ENCODE data around the gene KRTAP17-1. TPM values are rescaled to one million over a fixed set of nuclear protein-coding genes. Genes with fewer than 3 reads are reported as not detected.

The KRTAP17-1 gene
- total RNA-seq, 3 donors from 2014 or later = not detected

DNA sequence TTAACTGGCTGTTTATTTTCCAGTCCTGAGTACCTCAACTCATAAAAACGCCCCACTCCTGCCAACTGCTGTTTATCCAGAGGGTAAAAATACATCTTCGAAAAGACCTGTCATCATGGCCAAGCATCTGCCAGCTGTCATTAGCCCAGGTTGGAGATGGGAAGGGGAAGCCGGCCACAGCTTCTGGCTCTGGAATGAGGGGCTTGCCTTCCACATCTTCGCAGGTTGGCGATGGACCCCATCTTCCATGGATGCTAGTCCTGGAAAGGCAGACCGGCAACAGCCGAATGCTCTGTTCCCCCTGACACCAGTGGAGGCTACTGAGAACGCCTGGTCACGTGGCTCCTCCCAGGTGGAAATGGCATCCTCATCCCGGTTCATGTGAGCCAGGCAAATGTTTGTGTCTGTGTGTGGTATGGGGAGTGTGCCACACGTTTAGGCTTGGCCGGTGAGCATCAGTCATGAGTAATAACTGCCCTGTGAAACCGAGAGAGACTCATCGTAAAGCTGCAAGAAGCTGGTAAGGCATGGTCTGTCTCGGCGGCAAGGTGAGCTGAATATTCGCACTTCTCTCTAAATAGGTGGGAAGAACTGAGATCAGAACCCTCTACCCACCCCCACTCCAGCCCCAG, 420 bp upstream of the KRTAP17-1 start:
- H3K9me3 ChIP-seq = peaks cover 0 to 13% of the 10 kb centered on the region in 2 donors
- H3K27ac ChIP-seq = no peak overlapping the region
- H3K27me3 ChIP-seq = no peaks in the 10 kb centered on the region
- no peaks in the 10 kb centered on the region for H3K4me1 ChIP-seq
- H3K36me3 ChIP-seq = no peaks in the 10 kb centered on the region
- H3K4me3 ChIP-seq = no peak overlapping the region
- no peak for DNase-seq (ENCODE audit: low spot score in 2 of 2)
- TF ChIP-seq CTCF (IDR thresholded peaks at IDR 0.05) = no peak
- no peak for TF ChIP-seq POLR2A (IDR thresholded peaks at IDR 0.05)
- TF ChIP-seq POLR2AphosphoS5 (IDR thresholded peaks at IDR 0.05) = no peak
- intact Hi-C loops (cut with DNase I; ENCODE audit: low total_unique reads) = no loop called here

- Histone ChIP-seq H3K36me3 (no peaks in the 10 kb centered on the region), H3K4me3 (no peak overlapping the region), H3K27me3 (no peaks in the 10 kb centered on the region), H3K4me1 (no peaks in the 10 kb centered on the region), H3K9me3 (no peaks in the 10 kb centered on the region), H3K27ac (no peak overlapping the region)
- intact Hi-C loops (cut with DNase I; ENCODE audit: low total_unique reads) = no loop called here
- TF ChIP-seq POLR2AphosphoS5 (IDR thresholded peaks at IDR 0.05) (no peak), POLR2A (IDR thresholded peaks at IDR 0.05) (no peak), CTCF (IDR thresholded peaks at IDR 0.05) (no peak)
- DNase-seq (ENCODE audit: low spot score in 2 of 2) = no peak
These were observed 4.4 kb downstream of the KRTAP17-1 start for GRCh38 chr17:41311111-41311510.

DNA sequence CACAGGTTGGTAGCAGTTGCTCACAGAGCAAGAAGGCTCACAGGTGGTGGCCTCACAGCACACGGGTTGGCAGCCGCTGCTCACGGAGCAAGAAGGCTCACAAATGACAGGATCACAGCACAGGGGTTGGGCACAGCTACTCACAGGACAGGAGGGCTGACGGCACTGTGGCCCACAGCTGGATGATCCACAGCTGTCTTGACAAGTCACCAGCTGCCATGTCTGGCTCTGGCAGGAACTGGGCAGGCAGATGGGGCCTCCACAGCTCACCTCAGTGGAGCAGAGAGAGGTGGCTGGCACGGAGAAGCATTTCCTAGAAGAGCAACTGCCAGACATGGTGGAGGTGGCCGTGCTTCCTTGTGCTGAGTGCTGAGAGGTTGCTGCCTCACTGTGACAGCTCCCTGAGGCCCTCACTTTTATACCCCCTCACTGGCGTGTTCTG, 6.6 kb downstream of the KRTAP17-1 start, which contains the start of gene KRTAP16-1:
Gene KRTAP16-1 (minus strand): TSS at position 392 of the 442 bp plus-strand sequence. CDS start 56 bp downstream, at position 336.
- no peaks in the 10 kb centered on the region for H3K4me1 ChIP-seq
- H3K27ac ChIP-seq = peak within 1 kb of the TSS; percentile 82 to 85
- TF ChIP-seq POLR2A (IDR thresholded peaks at IDR 0.05) (no peak), POLR2AphosphoS5 (IDR thresholded peaks at IDR 0.05) (no peak), CTCF (IDR thresholded peaks at IDR 0.05) (no peak)
- intact Hi-C loops (cut with DNase I; ENCODE audit: low total_unique reads) = no loop called here
- no peak for DNase-seq (ENCODE audit: low spot score in 2 of 2)
- no peaks in the 10 kb centered on the region for H3K9me3 ChIP-seq
- H3K36me3 ChIP-seq = no peaks in the 10 kb centered on the region
- H3K27me3 ChIP-seq = no peaks in the 10 kb centered on the region
- H3K4me3 ChIP-seq = peak within 1 kb of the TSS in 1 of 3 donors; percentile 16

- Histone ChIP-seq H3K9me3 (no peaks in the 10 kb centered on the region), H3K36me3 (no peaks in the 10 kb centered on the region), H3K27ac (peak overlapping the region; percentile 82 to 85), H3K4me1 (no peaks in the 10 kb centered on the region), H3K27me3 (no peaks in the 10 kb centered on the region), H3K4me3 (peak overlapping the region in 1 of 3 donors; percentile 16)
- TF ChIP-seq POLR2AphosphoS5 (IDR thresholded peaks at IDR 0.05) (no peak), CTCF (IDR thresholded peaks at IDR 0.05) (no peak), POLR2A (IDR thresholded peaks at IDR 0.05) (no peak)
- intact Hi-C loops (cut with DNase I; ENCODE audit: low total_unique reads) = no loop called here
- DNase-seq (ENCODE audit: low spot score in 2 of 2) = peak; percentile 54 to 80
These were observed 7.1 kb downstream of the KRTAP17-1 start for GRCh38 chr17:41308251-41308917.

DNA sequence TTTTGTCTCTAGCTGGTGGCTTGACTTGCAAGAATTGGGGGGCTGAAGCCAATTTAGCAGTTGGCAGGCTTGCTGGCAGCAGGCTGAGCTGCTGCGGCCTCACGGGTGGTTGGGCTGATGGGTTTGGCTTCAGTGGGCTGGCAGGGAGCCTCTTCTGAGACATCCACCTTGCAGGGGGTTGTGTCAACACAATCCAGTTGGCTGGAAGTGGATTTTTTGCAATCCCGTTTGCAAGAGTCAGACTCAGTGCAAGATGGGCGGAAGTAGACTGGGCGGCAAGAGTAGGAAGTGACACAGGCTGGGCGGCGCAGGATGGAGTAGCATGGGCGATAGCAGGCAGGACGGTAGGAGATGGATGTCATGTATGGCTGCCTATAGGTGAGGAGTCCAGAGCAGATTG, 7.9 kb downstream of the KRTAP17-1 start:
- TF ChIP-seq CTCF (IDR thresholded peaks at IDR 0.05) (no peak), POLR2AphosphoS5 (IDR thresholded peaks at IDR 0.05) (no peak)
- H3K36me3 ChIP-seq = no peaks in the 10 kb centered on the region
- H3K4me3 ChIP-seq = no peak overlapping the region
- no peaks in the 10 kb centered on the region for H3K9me3 ChIP-seq
- no peak for DNase-seq (ENCODE audit: low spot score in 2 of 2)
- no peaks in the 10 kb centered on the region for H3K4me1 ChIP-seq
- intact Hi-C loops (cut with DNase I; ENCODE audit: low total_unique reads) = no loop called here
- H3K27me3 ChIP-seq = no peaks in the 10 kb centered on the region
- H3K27ac ChIP-seq = peak overlapping the region in 1 of 2 donors; percentile 85

Data from breast epithelium (tissue), 4 donors.